ENCODE measurements around the gene ACOX1. TPM values are rescaled to one million over a fixed set of nuclear protein-coding genes. Genes with fewer than 3 reads are reported as not detected.

The ACOX1 gene
- total RNA-seq, 1 experiment from 2014 or later = 40.9 TPM

GRCh38 chr17:75922173-75922961, 56.6 kb downstream of the ACOX1 start (continued):
- no peak for TF ChIP-seq AFF4 (CRISPR knock-in tag; IDR thresholded peaks at IDR 0.05; ENCODE audit: borderline replicate concordance)
- no peak for TF ChIP-seq ETV6 (CRISPR knock-in tag; IDR thresholded peaks at IDR 0.05)
- TF ChIP-seq E2F1 (CRISPR knock-in tag; IDR thresholded peaks at IDR 0.05) = no peak
- no peak for TF ChIP-seq E2F5 (CRISPR knock-in tag; IDR thresholded peaks at IDR 0.05)
- no peak for TF ChIP-seq GTF2I (CRISPR knock-in tag; conservative IDR thresholded peaks at IDR 0.05)
- no peak for TF ChIP-seq ELF4 (CRISPR knock-in tag; IDR thresholded peaks at IDR 0.05; ENCODE audit: low read depth)
- TF ChIP-seq RORB (CRISPR knock-in tag; IDR thresholded peaks at IDR 0.05) = no peak

- Mint-ChIP-seq H3K27me3 (ENCODE audit: low read depth) (no peaks in the 10 kb centered on the region), H3K4me3 (no peak overlapping the region), H3K27ac (no peak overlapping the region), H3K36me3 (peaks cover 5% of the 10 kb centered on the region), H3K9me3 (no peaks in the 10 kb centered on the region), H3K4me1 (no peaks in the 10 kb centered on the region)
- ATAC-seq (no peak), DNase-seq (ENCODE audit: low spot score) (no peak)
- ChIA-PET POLR2A (no interaction called here), CTCF (interaction anchor here (7.4 kb wide), 1 partner anchor 16 kb away, joined by 53 read pairs; the partner anchor contains the start of gene MRPL38)
- no peak for TF ChIP-seq FOXP4 (CRISPR knock-in tag; IDR thresholded peaks at IDR 0.05)
- no peak for TF ChIP-seq SMAD3 (CRISPR knock-in tag; IDR thresholded peaks at IDR 0.05; ENCODE audit: borderline replicate concordance)
- no peak for TF ChIP-seq ZNF263 (CRISPR knock-in tag; IDR thresholded peaks at IDR 0.05; ENCODE audit: low read depth)
- no peak for TF ChIP-seq PREB (CRISPR knock-in tag; IDR thresholded peaks at IDR 0.05; ENCODE audit: borderline replicate concordance)
- no peak for TF ChIP-seq RORB (CRISPR knock-in tag; IDR thresholded peaks at IDR 0.05)
- TF ChIP-seq NR3C1 (CRISPR knock-in tag; conservative IDR thresholded peaks at IDR 0.05; ENCODE audit: low read depth) = no peak
- TF ChIP-seq NFE2L1 (CRISPR knock-in tag; IDR thresholded peaks at IDR 0.05) = no peak
- no peak for TF ChIP-seq AFF4 (CRISPR knock-in tag; IDR thresholded peaks at IDR 0.05; ENCODE audit: borderline replicate concordance)
- no peak for TF ChIP-seq MLX (CRISPR knock-in tag; IDR thresholded peaks at IDR 0.05)
- no peak for TF ChIP-seq MYBL2 (CRISPR knock-in tag; IDR thresholded peaks at IDR 0.05)
- no peak for TF ChIP-seq ZNF138 (CRISPR knock-in tag; conservative IDR thresholded peaks at IDR 0.05)
- no peak for TF ChIP-seq ZNF121 (CRISPR knock-in tag; IDR thresholded peaks at IDR 0.05)
Measured at GRCh38 chr17:75921596-75921995, 57.4 kb downstream of the ACOX1 start.

Measured in WTC11 (cell line).